Fibroblast of gingiva (primary cell): ENCODE results near the gene SDK2.
A peak's percentile ranks its signal among the peaks of the same experiment; 100 is the strongest.

Experiments
- DNase-seq: peaks from one replicate; pipeline ENCODE4 v3.0.0-alpha.2; 2011; ENCODE audit warnings: low read depth

Gene SDK2

GRCh38 chr17:73343168-73343634 is 301.0 kb downstream of the SDK2 start:
- peak; percentile 78 for DNase-seq

DNA sequence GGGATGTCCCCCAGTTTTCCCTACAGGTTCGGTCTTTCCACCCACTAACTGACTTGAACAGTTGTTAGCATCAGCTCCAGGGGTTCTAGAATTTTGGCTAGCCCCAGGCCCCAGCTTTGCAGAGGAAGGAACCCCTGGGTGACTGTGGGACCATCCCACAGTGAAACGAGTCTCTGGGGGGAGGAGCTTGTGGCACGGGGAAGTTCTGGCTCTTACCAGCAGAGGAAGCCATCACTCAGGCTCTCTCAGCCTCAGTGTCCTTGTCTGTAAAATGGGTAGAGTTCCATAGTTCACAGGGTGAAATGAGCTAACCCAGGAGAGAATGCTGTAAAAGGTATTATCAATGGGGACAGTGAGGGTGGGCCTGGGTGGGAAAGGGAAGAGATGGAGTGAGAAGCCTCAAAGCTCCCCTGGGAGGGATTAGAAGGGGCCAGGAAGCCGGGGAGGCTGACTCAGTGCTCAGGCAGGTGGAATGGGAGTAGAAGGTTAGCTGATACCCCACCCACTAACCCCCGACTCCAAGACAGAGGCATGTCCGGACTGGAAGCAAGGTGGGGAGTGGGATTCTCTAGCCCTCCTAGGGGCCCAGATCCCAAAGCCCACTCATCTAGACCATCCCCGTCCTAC is 301.6 kb downstream of the SDK2 start:
- DNase-seq: no peak

DNA sequence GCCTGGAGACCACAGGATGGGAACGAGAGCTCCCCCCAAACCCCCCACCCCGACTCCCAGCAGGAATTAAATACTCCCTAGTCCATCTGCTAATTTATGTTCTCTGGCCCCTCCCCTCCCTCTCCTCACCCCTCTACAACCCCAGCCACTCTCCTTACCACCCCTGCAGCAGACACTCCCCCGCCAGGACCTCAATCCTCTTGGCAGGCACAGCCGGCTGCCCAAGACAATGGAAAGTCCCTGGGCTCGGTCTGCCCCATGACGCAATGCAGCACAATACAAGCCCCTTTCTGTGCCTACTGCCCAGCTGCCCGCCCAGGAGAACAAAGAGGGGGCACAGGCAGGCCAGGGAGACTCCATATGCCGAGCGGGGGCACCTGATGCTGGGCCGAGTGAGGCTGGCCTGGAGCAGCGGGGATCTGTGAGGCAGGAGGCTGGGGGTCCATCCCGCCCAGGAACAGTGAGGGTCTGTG is 302.2 kb downstream of the SDK2 start:
- DNase-seq: peak; percentile 82

GRCh38 chr17:73341350-73342049 is 302.7 kb downstream of the SDK2 start:
- no peak for DNase-seq

DNA sequence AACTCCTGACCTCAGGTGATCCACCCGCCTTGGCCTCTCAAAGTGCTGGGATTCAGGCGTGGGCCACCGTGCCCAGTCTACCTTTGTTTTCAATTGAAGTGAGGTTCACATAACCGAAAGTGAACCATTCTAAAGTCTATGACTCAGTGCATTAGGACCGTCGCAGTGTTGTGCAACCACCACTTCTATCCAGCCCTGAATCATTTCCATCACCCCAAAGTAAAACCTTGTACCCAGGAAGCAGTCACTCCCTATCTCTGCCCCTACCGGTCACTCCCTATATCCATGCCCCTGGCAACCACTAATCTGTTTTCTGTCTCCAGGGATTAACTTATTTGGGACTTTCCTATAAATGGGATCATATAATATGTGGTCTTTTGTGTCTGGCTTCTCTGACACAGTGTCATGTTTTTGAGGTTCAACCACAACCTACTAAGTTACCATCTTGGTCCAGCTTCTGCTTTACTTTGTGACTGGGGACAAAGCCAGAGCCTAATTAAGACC is 304.1 kb downstream of the SDK2 start:
- peak; percentile 90 for DNase-seq

DNA sequence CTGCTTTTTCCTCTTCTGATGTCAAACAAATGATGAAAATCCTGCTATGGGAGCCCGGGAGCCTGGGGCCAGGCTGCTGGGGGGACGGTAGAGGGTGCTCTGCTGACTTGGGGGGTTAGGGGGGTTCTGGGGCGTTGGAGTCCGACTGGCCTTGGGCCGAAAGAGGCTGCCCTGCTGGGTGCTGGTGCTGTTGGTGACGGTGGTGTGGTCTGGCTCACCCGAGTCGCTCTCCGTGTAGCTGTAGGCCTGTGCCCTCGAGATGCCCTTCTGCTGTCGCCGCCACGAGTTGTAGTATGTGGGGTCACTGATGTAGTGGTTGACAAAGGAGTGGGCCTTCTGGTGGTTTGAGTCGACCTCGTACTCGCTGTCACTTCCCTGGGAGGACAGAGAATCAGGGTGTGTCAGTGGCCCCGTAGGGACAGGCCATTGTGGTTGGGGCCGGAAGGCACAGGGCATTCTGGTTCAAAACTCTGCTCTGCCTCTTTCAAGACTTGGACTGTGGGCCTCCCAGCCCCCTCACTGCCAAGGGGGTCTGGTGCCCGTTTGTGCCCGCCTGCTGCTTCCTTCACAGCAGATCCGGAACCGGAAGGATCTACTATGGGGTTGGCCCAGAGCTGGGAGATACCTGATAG is 305.6 kb downstream of the SDK2 start:
- DNase-seq: no peak

DNA sequence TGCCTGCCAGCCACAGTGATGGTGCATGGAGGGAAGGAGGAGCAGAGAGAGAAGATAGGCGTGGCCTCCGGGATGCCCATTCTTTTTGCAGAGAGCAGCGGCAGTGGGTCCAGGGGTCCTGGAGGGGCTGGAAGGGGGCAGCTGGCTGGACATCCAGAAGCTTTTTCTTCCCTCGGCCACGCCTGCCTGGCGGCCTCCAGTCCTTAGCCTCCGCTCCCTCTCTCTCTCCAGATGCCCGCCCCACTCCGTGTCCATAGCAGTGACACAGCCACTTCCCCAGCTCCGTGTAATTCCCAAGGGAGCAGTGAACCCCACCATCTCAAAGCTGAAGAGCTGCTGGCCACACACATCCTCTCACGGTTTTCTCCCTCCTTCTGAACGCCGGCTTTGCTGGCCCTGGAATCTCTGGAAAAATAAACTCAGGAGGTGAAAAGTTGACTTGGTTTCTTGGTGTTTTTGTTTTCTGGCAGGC is 306.2 kb downstream of the SDK2 start:
- peak; percentile 70 for DNase-seq

DNA sequence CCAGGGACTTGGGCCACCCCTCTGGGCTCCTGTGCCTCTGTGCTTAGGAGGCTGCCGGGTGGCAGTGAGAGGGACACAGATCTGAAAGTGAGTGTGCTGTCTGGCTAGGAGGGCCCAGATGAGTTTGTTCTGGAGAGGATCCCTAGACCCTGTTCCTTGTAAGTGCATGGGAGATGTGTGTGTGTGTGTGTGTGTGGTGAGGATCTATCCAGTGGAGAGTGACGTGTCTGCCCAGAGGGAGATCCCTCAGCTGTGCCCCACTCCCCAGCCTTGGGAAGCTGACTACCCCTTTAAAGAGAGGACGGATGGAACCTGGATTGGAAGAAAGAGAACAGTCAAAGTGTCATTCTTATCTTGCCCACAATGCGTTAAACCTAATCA is 306.9 kb downstream of the SDK2 start:
- DNase-seq: no peak

GRCh38 chr17:73336408-73337329 is 307.6 kb downstream of the SDK2 start:
- no peak for DNase-seq

GRCh38 chr17:73335591-73336407 is 308.4 kb downstream of the SDK2 start:
- no peak for DNase-seq

- no peak for DNase-seq
Measured at GRCh38 chr17:73334771-73335513, 309.3 kb downstream of the SDK2 start.

DNA sequence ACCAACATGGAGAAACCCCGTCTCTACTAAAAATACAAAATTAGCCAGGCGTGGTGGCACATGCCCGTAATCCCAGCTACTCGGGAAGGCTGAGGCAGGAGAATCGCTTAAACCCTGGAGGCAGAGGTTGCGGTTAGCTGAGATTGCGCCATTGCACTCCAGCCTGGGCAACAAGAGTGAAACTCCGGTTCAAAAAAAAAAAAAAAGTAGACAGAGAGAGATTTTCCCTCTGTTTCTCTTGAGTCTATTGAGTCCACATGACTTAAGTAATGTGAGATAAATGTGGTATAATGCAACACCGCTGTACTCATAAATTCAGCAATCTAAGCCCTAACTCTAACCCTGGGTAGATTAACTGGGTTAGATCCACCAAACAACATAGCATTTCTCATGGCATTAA is 310.8 kb downstream of the SDK2 start:
- DNase-seq: peak; percentile 89

DNA sequence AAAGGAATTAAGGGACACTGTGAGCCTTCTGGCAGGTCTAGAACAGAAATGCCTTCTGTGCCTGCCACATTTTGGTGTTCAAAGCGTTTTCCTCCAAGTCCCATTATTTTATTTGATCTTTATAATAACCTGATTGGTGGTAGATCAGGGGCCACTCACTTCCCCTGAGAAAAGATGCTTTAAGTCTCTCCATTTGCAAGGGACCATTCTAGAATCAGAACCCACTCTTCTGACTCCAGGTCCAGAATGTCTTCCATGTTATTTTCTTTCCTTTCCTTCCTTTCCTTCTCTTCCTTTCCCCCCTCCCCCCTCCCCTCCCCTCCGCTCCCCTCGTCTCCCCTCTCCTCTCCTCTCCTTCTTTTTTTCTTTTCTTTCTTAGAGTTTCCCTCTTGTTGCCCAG is 313.2 kb downstream of the SDK2 start:
- no peak for DNase-seq

GRCh38 chr17:73327676-73328075 is 316.6 kb downstream of the SDK2 start:
- no peak for DNase-seq

GRCh38 chr17:73325527-73325842 is 318.8 kb downstream of the SDK2 start:
- peak; percentile 97 for DNase-seq

DNA sequence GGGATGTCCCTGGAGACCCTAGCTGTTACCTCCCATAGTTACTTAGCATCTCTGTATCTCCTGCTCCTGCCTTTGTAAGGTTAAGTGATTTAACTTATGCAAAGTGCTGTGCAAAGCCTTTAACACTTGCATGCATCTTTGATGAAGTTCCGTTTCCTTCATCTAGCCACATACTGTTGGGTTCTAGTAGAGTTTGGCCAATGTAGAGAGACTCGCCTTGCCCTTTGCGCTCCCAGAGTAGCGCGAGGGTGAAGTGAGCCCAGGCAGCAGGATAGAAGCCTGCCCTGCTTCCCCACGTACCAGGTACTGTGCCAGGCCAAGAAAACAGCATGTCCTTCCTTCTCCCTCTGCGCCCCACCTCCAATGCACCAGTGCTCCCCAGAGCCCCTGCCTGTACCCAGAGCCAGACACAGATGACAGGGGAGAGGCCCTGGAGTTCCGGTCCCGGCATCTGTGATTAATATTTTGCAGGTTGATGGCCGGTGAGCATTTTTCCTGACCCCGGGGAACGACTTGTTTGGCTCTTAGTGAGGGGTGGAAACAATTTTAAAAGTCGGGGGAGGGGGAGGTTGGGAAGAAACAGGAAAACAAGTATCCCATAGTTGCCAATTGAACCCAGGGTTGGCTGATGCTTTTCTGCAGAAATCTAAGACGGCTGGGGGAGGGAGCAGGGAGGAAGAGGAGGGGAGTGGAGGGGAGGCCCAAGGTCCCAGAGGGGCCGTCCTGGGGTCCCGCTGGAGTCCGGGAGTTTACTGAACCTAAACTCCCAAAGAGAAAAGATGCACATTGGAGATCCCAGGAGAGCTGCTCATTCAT is 319.3 kb downstream of the SDK2 start:
- DNase-seq: no peak

DNA sequence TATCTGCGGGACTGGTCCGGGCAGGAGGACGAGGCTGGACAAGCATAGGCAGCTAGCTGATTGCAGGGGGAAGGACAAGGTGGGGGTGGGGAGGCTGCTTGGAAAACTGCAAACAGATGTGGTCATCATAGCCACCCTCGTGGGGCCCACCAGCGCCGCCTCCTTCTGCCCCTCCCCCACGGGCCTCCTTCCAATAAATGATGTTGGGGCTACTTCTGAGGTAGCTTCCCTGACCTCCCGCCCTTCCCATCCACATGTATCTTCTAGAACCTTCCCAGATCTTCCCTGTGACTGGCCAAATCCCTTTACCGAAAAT is 320.1 kb downstream of the SDK2 start:
- DNase-seq: peak; percentile 60

DNA sequence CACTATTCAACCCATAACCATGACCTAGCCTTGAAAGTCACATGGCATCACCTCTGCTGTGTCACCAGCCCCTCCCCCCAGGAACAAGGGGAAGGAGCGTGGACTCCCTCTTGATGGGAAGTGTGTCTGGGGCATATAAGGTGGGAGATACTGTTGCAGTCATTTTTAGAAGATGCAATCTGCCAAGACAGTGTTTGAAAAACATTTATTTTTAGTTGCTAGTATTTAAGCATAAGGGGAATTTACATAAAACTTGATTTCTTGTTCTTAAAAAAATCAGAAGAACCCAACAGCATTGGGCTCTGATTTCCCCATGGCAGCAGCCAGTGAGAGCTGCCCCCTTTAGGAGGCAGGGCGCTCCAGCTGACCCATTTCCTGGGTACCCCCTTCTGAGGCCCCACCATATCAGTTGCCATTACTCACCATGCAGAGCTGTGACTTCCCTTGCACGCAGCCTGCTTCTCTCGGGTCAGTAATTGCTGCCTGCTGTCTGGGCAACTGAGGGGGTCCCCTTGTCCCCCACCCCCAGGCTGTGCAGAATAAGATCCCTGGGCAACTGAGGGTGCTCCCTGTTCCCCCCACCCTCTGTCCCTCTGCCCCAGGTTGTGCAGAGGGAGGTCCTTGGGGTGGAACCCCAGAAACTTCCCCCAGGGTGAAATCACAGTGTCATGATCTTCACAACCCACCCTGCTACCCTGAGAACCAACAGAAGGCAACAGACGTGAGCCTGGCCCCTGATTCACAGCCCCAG is 320.7 kb downstream of the SDK2 start:
- no peak for DNase-seq
